OCI-LY7 (cell line): Measurements from ENCODE around the gene FRAT1. TPM values are rescaled to one million over a fixed set of nuclear protein-coding genes. Genes with fewer than 3 reads are reported as not detected.

Experiments
- BruUV-seq: library from RNA; stranded (reverse); fragments of 400-500 nt; replicated peaks from 2 replicates; lab custom pipeline; 2021; lab: Mats Ljungman, UMichigan
- CTCF ChIA-PET: fragments of 300-600 bp; sonication (Branson Sonifier 250); formaldehyde crosslinking; loops from one replicate; lab custom pipeline; 2022; ENCODE audit warnings: antibody characterized with exemption; ENCODE audit not compliant: unreplicated experiment; lab: Charles Lee
- POLR2A ChIA-PET: fragments of 300-600 bp; sonication (Branson Sonifier 250); formaldehyde crosslinking; loops from one replicate; lab custom pipeline; 2022; ENCODE audit warnings: antibody characterized with exemption; lab: Charles Lee
- DNase-seq: peaks from one replicate; pipeline ENCODE4 v3.0.0-alpha.2; 2015; ENCODE audit warnings: low spot score
- H2AFZ ChIP-seq: fragments of 200-600 bp; sonication (generic), shearing (Covaris generic); 2 replicates; pipeline ENCODE4 v1.6.1; 2014; ENCODE audit warnings: mild to moderate bottlenecking, antibody characterized with exemption, low read length, moderate library complexity
- H3K27ac ChIP-seq: fragments of 200-600 bp; sonication (generic); 2 replicates; pipeline ENCODE4 v1.5.1; 2014; ENCODE audit warnings: mixed run types, low read depth, mild to moderate bottlenecking, moderate library complexity, low read length, inconsistent platforms; ENCODE audit not compliant: poor library complexity, severe bottlenecking
- H3K36me3 ChIP-seq: fragments of 200-600 bp; sonication (generic); 2 replicates; pipeline ENCODE4 v1.6.1; 2014; ENCODE audit warnings: mild to moderate bottlenecking, antibody characterized with exemption, low read length, moderate library complexity, mixed read lengths; ENCODE audit not compliant: insufficient read depth
- H3K4me1 ChIP-seq: fragments of 200-600 bp; sonication (generic); 2 replicates; pipeline ENCODE4 v1.5.1; 2014; ENCODE audit warnings: mild to moderate bottlenecking, low read length; ENCODE audit not compliant: insufficient read depth, poor library complexity, severe bottlenecking
- H3K4me2 ChIP-seq: fragments of 200-600 bp; sonication (generic); 2 replicates; pipeline ENCODE4 v1.6.1; 2014; ENCODE audit warnings: mild to moderate bottlenecking, low read length
- H3K4me3 ChIP-seq: fragments of 200-600 bp; sonication (generic); 2 replicates; pipeline ENCODE4 v1.5.1; 2014; ENCODE audit warnings: mild to moderate bottlenecking, low read depth, low read length; ENCODE audit not compliant: poor library complexity, severe bottlenecking
- H3K79me2 ChIP-seq: fragments of 200-600 bp; sonication (generic); 2 replicates; pipeline ENCODE4 v1.6.1; 2016; ENCODE audit warnings: low read depth, mild to moderate bottlenecking, low read length, moderate library complexity, mixed read lengths; ENCODE audit not compliant: insufficient read depth
- H3K9me2 ChIP-seq: fragments of 200-600 bp; sonication (generic); 2 replicates; pipeline ENCODE4 v1.6.1; 2016; ENCODE audit warnings: mild to moderate bottlenecking, low read length, mixed read lengths; ENCODE audit not compliant: insufficient read depth
- H3K9me3 ChIP-seq: fragments of 200-600 bp; sonication (generic); 2 replicates; pipeline ENCODE4 v1.6.1; 2014; ENCODE audit warnings: mild to moderate bottlenecking, mixed run types, low read length, mixed read lengths
- H4K20me1 ChIP-seq: fragments of 200-600 bp; sonication (generic); 2 replicates; pipeline ENCODE4 v1.6.1; 2014; ENCODE audit warnings: mild to moderate bottlenecking, antibody characterized with exemption, low read length, moderate library complexity, mixed read lengths; ENCODE audit not compliant: insufficient read depth
- CTCF ChIP-seq: fragments of 200-600 bp; sonication (generic); conservative IDR thresholded peaks from 2 replicates; pipeline ENCODE4 v1.5.1; 2014; ENCODE audit warnings: mild to moderate bottlenecking, antibody characterized with exemption, low read length, moderate library complexity, mixed read lengths
- EZH2phosphoT487 ChIP-seq: fragments of 200-600 bp; sonication (generic); IDR thresholded peaks from 2 replicates; pipeline ENCODE4 v1.6.1; 2018; ENCODE audit warnings: low read depth, borderline replicate concordance, mild to moderate bottlenecking, mixed run types, antibody characterized with exemption, low read length, moderate library complexity, mixed read lengths
- intact Hi-C: fragments of 100-400 bp; cut with micrococcal nuclease; formaldehyde crosslinking; loops from one replicate; pipeline ENCODE4 v1.10.0; 2022; ENCODE audit not compliant: unreplicated experiment
- total RNA-seq, 2 experiments: library from RNA; depleted of rRNA in 1 of 2; stranded (reverse); fragments of >200 nt in 1 of 2; shearing (Covaris generic) in 1 of 2; gene quantifications; 2 replicates each; pipeline ENCODE4 v1.2.3, GENCODE V29; 2014 to 2022

The FRAT1 gene
- total RNA-seq, 2 experiments from 2014 or later, result 7.0 to 12.2 TPM

GRCh38 chr10:97321804-97322190, 2.7 kb downstream of the FRAT1 start:
- no TSS peak for BruUV-seq
- POLR2A ChIA-PET, result interaction anchor here (0.8 to 1.2 kb wide), 2 partner anchors 39 to 43 kb away, joined by 3 to 5 read pairs; no protein-coding TSS in a partner anchor

GRCh38 chr10:97323501-97323900, 4.4 kb downstream of the FRAT1 start:
- no peak for DNase-seq
- Histone ChIP-seq H3K36me3 (peaks cover under 1% of the 10 kb centered on the region; the same call in 1 of the 2 replicates), H3K9me3 (no peaks in the 10 kb centered on the region), H2AFZ (no peak overlapping the region), H3K4me1 (peaks cover 14% of the 10 kb centered on the region), H3K79me2 (no peaks in the 10 kb centered on the region), H3K4me3 (no peak overlapping the region), H4K20me1 (no peaks in the 10 kb centered on the region), H3K4me2 (no peak overlapping the region), H3K27ac (no peak overlapping the region), H3K9me2 (no peaks in the 10 kb centered on the region)
- CTCF ChIA-PET, result no interaction called here
- TF ChIP-seq CTCF, result no peak
- no peak for TF ChIP-seq EZH2phosphoT487
- intact Hi-C loops, result no loop called here
- no TSS peak for BruUV-seq
- POLR2A ChIA-PET, result interaction anchor here (0.5 kb wide), 1 partner anchor 10 kb away, joined by 3 read pairs; no protein-coding TSS in a partner anchor

More at GRCh38 chr10:97321804-97322190, 2.7 kb downstream of the FRAT1 start:
- Histone ChIP-seq H3K79me2 (no peaks in the 10 kb centered on the region), H3K9me2 (no peaks in the 10 kb centered on the region), H3K36me3 (no peaks in the 10 kb centered on the region), H4K20me1 (no peaks in the 10 kb centered on the region), H3K4me1 (peaks cover 14% of the 10 kb centered on the region), H3K9me3 (no peaks in the 10 kb centered on the region), H3K27ac (no peak overlapping the region), H3K4me2 (no peak overlapping the region), H3K4me3 (no peak overlapping the region), H2AFZ (no peak overlapping the region)
- CTCF ChIA-PET, result interaction anchor here (0.8 kb wide), 1 partner anchor 11 kb away, joined by 3 read pairs; no protein-coding TSS in a partner anchor
- intact Hi-C loops, result loop anchor here (2.0 kb wide), 1 partner anchor 43 kb away; no protein-coding TSS in a partner anchor
- DNase-seq, result no peak
- TF ChIP-seq EZH2phosphoT487 (no peak), CTCF (no peak)

- Histone ChIP-seq H3K4me2 (no peak overlapping the region), H3K79me2 (no peaks in the 10 kb centered on the region), H4K20me1 (no peaks in the 10 kb centered on the region), H3K4me3 (no peak overlapping the region), H3K4me1 (peaks cover 4% of the 10 kb centered on the region), H3K9me3 (no peaks in the 10 kb centered on the region), H2AFZ (no peak overlapping the region), H3K36me3 (peaks cover 6% of the 10 kb centered on the region; the same call in 1 of the 2 replicates), H3K27ac (no peak overlapping the region), H3K9me2 (no peaks in the 10 kb centered on the region)
- ChIA-PET POLR2A (no interaction called here), CTCF (no interaction called here)
- no TSS peak for BruUV-seq
- no peak for TF ChIP-seq CTCF
- TF ChIP-seq EZH2phosphoT487, result no peak
- DNase-seq, result no peak
- intact Hi-C loops, result no loop called here
These were observed 6.7 kb downstream of the FRAT1 start for GRCh38 chr10:97325754-97326153.
